Gastrocnemius medialis (tissue), 4 donors: Measurements from ENCODE around the gene NAV3. TPM values are rescaled to one million over a fixed set of nuclear protein-coding genes. Genes with fewer than 3 reads are reported as not detected.

Experiments used
- ATAC-seq, 2 donors: fragments of 150-250 bp; one replicate each; pipeline ENCODE4 v1.9.1; 2016
- DNase-seq, 2 donors: peaks; one replicate each; pipeline ENCODE4 v3.0.0-alpha.2; 2019
- H3K27ac ChIP-seq, 4 donors: fragments of 200-600 bp; sonication (generic); 1 replicate in 1 of 4; 2 replicates in 3 of 4; pipeline ENCODE4 v1.5.1; 2016 to 2018; ENCODE audit warnings: mild to moderate bottlenecking in 2 of 4, moderate library complexity in 1 of 4
- H3K27me3 ChIP-seq, 3 donors: fragments of 200-600 bp; sonication (generic) in 2 of 3; 1 replicate in 1 of 3; 2 replicates in 2 of 3; pipeline versions ENCODE4 v1.5.1 to v1.6.0; 2016 to 2019; ENCODE audit warnings: mild to moderate bottlenecking in 1 of 3, moderate library complexity in 1 of 3
- H3K36me3 ChIP-seq, 2 donors: fragments of 200-600 bp; sonication (generic) in 1 of 2; one replicate each; pipeline ENCODE4 v1.5.1; 2017 to 2018
- H3K4me1 ChIP-seq, 2 donors: fragments of 200-600 bp; sonication (generic) in 1 of 2; one replicate each; pipeline ENCODE4 v1.5.1; 2016 to 2017; ENCODE audit warnings: mild to moderate bottlenecking in 2 of 2
- H3K4me3 ChIP-seq, 4 donors: fragments of 200-600 bp; sonication (generic) in 3 of 4; 1 replicate in 1 of 4; 2 replicates in 3 of 4; pipeline ENCODE4 v1.5.1; 2016 to 2019; ENCODE audit warnings: mild to moderate bottlenecking in 2 of 4
- H3K9me3 ChIP-seq, 3 donors: fragments of 200-600 bp; sonication (generic) in 2 of 3; 1 replicate in 1 of 3; 2 replicates in 2 of 3; pipeline ENCODE4 v1.5.1; 2016 to 2019
- CTCF ChIP-seq, 5 experiments: fragments of 450-650 bp in 3 of 5; fragments of 200-600 bp in 2 of 5; sonication (generic) in 2 of 5; IDR thresholded peaks in 4 of 5; conservative IDR thresholded peaks in 1 of 5; 1 replicate in 4 of 5; 2 replicates in 1 of 5; pipeline ENCODE4 v1.5.1; 2016 to 2019; ENCODE audit warnings: antibody characterized with exemption in 5 of 5, mild to moderate bottlenecking in 3 of 5, moderate library complexity in 3 of 5
- POLR2A ChIP-seq, 2 donors: fragments of 450-650 bp; IDR thresholded peaks; one replicate each; pipeline ENCODE4 v1.6.1; 2017; ENCODE audit warnings: antibody characterized with exemption in 2 of 2, mild to moderate bottlenecking in 2 of 2, moderate library complexity in 2 of 2
- in situ Hi-C, 4 donors: fragments of 200-750 bp; cut with MboI; loops; one replicate each; pipeline versions ENCODE4 v1.15.0 to v1.8.0; 2017; ENCODE audit warnings: low sequenced_read_pairs in 4 of 4
- intact Hi-C: fragments of 100-400 bp; cut with DNase I; formaldehyde crosslinking; loops from one replicate; pipeline ENCODE4 v1.15.1; 2023; ENCODE audit warnings: low total_unique reads
- total RNA-seq, 4 donors: library from RNA; depleted of rRNA; stranded (reverse); fragments of >200 nt; gene quantifications; one replicate each; pipeline versions ENCODE4 v1.1.0 to v1.2.3, GENCODE V29; 2016

The NAV3 gene
- total RNA-seq, 4 donors from 2014 or later = 0.87 to 2.5 (median 2.0) TPM

GRCh38 chr12:77919450-77919849 is 88.8 kb downstream of the NAV3 start:
- H3K4me3 ChIP-seq = no peak overlapping the region
- no peak for DNase-seq
- H3K9me3 ChIP-seq = no peaks in the 10 kb centered on the region
- in situ Hi-C loops = loop anchor here in 1 of 4 donors (10.0 kb wide), 1 partner anchor 195 kb away; no protein-coding TSS in a partner anchor
- no peak for ATAC-seq
- TF ChIP-seq CTCF (IDR thresholded peaks at IDR 0.05 in 4 of 5, conservative IDR thresholded peaks at IDR 0.05 in 1 of 5) = no peak
- no peaks in the 10 kb centered on the region for H3K27me3 ChIP-seq
- no peaks in the 10 kb centered on the region for H3K4me1 ChIP-seq
- H3K27ac ChIP-seq = no peak overlapping the region
- intact Hi-C loops = no loop called here
- H3K36me3 ChIP-seq = no peaks in the 10 kb centered on the region

- Histone ChIP-seq H3K4me3 (no peak overlapping the region), H3K9me3 (no peaks in the 10 kb centered on the region), H3K36me3 (no peaks in the 10 kb centered on the region), H3K4me1 (no peaks in the 10 kb centered on the region), H3K27ac (no peak overlapping the region), H3K27me3 (no peaks in the 10 kb centered on the region)
- ATAC-seq (no peak), DNase-seq (no peak)
- TF ChIP-seq CTCF (IDR thresholded peaks at IDR 0.05 in 4 of 5, conservative IDR thresholded peaks at IDR 0.05 in 1 of 5) = no peak
- TF ChIP-seq POLR2A (IDR thresholded peaks at IDR 0.05) = no peak
- intact Hi-C loops = loop anchor here (2.0 kb wide), 1 partner anchor 199 kb away; no protein-coding TSS in a partner anchor
- in situ Hi-C loops = loop anchor here in 1 of 4 donors (10.0 kb wide), 1 partner anchor 199 kb away; no protein-coding TSS in a partner anchor
These were observed 93.2 kb downstream of the NAV3 start for GRCh38 chr12:77923882-77924281.

GRCh38 chr12:77924703-77925102 is 94.0 kb downstream of the NAV3 start:
- H3K4me1 ChIP-seq = no peaks in the 10 kb centered on the region
- H3K27me3 ChIP-seq = no peaks in the 10 kb centered on the region
- no peak overlapping the region for H3K27ac ChIP-seq
- H3K9me3 ChIP-seq = no peaks in the 10 kb centered on the region
- in situ Hi-C loops (loop anchor here in 1 of 4 donors (10.0 kb wide), 1 partner anchor 200 kb away; no protein-coding TSS in a partner anchor), intact Hi-C loops (loop anchor here (2.0 kb wide), 1 partner anchor 200 kb away; no protein-coding TSS in a partner anchor)
- no peak overlapping the region for H3K4me3 ChIP-seq
- TF ChIP-seq POLR2A (IDR thresholded peaks at IDR 0.05) (no peak), CTCF (IDR thresholded peaks at IDR 0.05 in 4 of 5, conservative IDR thresholded peaks at IDR 0.05 in 1 of 5) (no peak)
- H3K36me3 ChIP-seq = no peaks in the 10 kb centered on the region
- DNase-seq (no peak), ATAC-seq (no peak)

GRCh38 chr12:77925536-77926108 is 94.9 kb downstream of the NAV3 start:
- ATAC-seq (peak; percentile 54 to 62), DNase-seq (peak; percentile 9 to 35)
- H3K27ac ChIP-seq = no peak overlapping the region
- TF ChIP-seq POLR2A (IDR thresholded peaks at IDR 0.05) = no peak
- TF ChIP-seq CTCF (IDR thresholded peaks at IDR 0.05 in 4 of 5, conservative IDR thresholded peaks at IDR 0.05 in 1 of 5) = peak; percentile 35 to 56 (median 54)
- H3K27me3 ChIP-seq = no peaks in the 10 kb centered on the region
- in situ Hi-C loops (loop anchor here in 1 of 4 donors (10.0 kb wide), 1 partner anchor 201 kb away; no protein-coding TSS in a partner anchor), intact Hi-C loops (loop anchor here (2.0 kb wide), 1 partner anchor 201 kb away; no protein-coding TSS in a partner anchor)
- no peaks in the 10 kb centered on the region for H3K9me3 ChIP-seq
- H3K4me3 ChIP-seq = no peak overlapping the region
- no peaks in the 10 kb centered on the region for H3K36me3 ChIP-seq
- H3K4me1 ChIP-seq = no peaks in the 10 kb centered on the region
